ENCODE data around the gene PIK3R1.
"Not testable (repeated sequence)": the region's sequence is repeated elsewhere in the genome, so short reads cannot be mapped to it uniquely, and the experiment has no call there.

Gene PIK3R1

GRCh38 chr5:68193481-68194036, 22.0 kb upstream of the PIK3R1 start:
- no peaks in the 10 kb centered on the region for H3K9me3 ChIP-seq (ENCODE audit: control insufficient read depth, low read length)
- H3K27ac ChIP-seq (ENCODE audit: low read depth, low read length, severe bottlenecking), result peak overlapping the region; percentile 57
- no peaks in the 10 kb centered on the region for H3K36me3 ChIP-seq (ENCODE audit: control insufficient read depth, insufficient read depth, low read length)
- 0% methylated on average over 2 of the region's 3 CpGs; no CpG with 5 or more reads in 1 of the 2 experiments for WGBS, 2 experiments (ENCODE audit: insufficient coverage in 2 of 2)
- H3K4me1 ChIP-seq (ENCODE audit: control insufficient read depth, insufficient read depth, low read length, poor library complexity, severe bottlenecking), result peaks cover 12% of the 10 kb centered on the region
- no peak overlapping the region for H3K4me3 ChIP-seq (ENCODE audit: extremely low read depth, insufficient read depth, low read length, poor library complexity, severe bottlenecking)

DNA sequence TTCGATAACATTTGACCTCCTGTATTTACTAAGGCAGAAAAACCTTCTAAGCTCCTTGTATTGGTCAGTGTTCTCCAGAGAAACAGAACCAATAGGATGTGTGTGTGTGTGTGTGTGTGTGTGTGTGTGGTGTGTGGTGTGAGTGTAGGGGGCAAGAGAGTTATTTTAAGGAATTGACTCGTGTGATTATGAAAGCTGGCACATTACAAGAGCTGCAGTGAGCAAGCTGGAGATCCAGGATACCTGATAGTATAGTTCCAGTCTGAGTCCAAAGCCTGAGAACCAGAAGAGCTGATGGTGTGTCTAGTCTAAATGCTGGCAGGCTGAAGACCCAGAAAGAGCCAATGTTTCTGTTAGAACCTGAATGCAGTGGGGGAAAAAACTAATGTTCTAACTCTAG, 21.2 kb upstream of the PIK3R1 start:
- no peaks in the 10 kb centered on the region for H3K36me3 ChIP-seq (ENCODE audit: control insufficient read depth, insufficient read depth, low read length)

DNA sequence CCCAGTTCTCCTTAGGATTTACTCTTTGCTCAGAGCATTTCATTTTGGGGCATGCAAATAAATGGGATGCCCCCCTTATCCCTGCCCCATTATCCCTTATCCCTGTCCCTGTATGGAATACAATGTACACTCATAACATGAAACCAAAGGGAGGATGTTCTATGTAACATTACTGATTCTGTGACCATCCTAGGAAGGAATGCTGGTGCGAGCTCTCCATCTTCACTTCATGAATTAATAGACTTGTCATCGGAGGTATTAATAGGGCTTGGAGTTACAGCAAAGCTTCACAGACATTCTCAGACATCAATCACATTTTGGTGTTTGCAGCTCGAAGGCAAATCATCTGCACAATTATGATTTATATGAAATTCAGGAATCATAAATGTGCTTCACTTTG, 20.4 kb upstream of the PIK3R1 start:
- 100% methylated on average over 1 of the region's 3 CpGs; no CpG with 5 or more reads in 1 of the 2 experiments for WGBS, 2 experiments (ENCODE audit: insufficient coverage in 2 of 2)
- H3K9me3 ChIP-seq (ENCODE audit: control insufficient read depth, low read length), result no peaks in the 10 kb centered on the region
- H3K4me1 ChIP-seq (ENCODE audit: control insufficient read depth, insufficient read depth, low read length, poor library complexity, severe bottlenecking), result peaks cover 12% of the 10 kb centered on the region
- no peaks in the 10 kb centered on the region for H3K36me3 ChIP-seq (ENCODE audit: control insufficient read depth, insufficient read depth, low read length)
- no peak overlapping the region for H3K4me3 ChIP-seq (ENCODE audit: extremely low read depth, insufficient read depth, low read length, poor library complexity, severe bottlenecking)
- no peak overlapping the region for H3K27ac ChIP-seq (ENCODE audit: low read depth, low read length, severe bottlenecking)

More for the DNA sequence above, 21.2 kb upstream of the PIK3R1 start:
- Histone ChIP-seq H3K4me1 (ENCODE audit: control insufficient read depth, insufficient read depth, low read length, poor library complexity, severe bottlenecking) (peaks cover 12% of the 10 kb centered on the region), H3K9me3 (ENCODE audit: control insufficient read depth, low read length) (no peaks in the 10 kb centered on the region), H3K27ac (ENCODE audit: low read depth, low read length, severe bottlenecking) (no peak overlapping the region), H3K4me3 (ENCODE audit: extremely low read depth, insufficient read depth, low read length, poor library complexity, severe bottlenecking) (no peak overlapping the region)
- WGBS, 2 experiments (ENCODE audit: insufficient coverage in 2 of 2), result 25 to 29% methylated on average over 1 of the region's 2 CpGs

DNA sequence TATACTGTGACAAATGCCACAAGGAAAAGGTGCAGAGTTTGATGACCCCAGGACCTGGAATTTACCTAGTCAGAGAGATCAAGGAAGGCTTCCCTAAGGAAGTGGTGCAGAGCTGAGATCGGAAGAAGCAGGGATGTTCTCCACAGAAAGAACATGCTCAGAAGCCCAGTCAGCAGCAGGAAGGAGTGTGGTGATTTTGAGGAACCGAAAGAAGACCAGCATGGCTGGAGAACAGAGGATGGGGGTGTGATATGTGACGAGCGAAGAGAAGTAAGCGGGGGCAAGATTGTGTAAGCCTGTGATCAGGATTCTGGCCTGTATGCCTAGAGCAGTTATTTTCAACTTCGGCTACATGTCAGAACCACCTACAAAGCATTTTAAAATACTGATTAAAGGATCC, 18.7 kb upstream of the PIK3R1 start:
- no peaks in the 10 kb centered on the region for H3K36me3 ChIP-seq (ENCODE audit: control insufficient read depth, insufficient read depth, low read length)
- H3K9me3 ChIP-seq (ENCODE audit: control insufficient read depth, low read length), result no peaks in the 10 kb centered on the region
- WGBS, 2 experiments (ENCODE audit: insufficient coverage in 2 of 2), result 86 to 94% methylated on average over 1 to 5 of the region's 6 CpGs
- H3K4me1 ChIP-seq (ENCODE audit: control insufficient read depth, insufficient read depth, low read length, poor library complexity, severe bottlenecking), result peaks cover 12% of the 10 kb centered on the region
- H3K27ac ChIP-seq (ENCODE audit: low read depth, low read length, severe bottlenecking), result no peak overlapping the region
- H3K4me3 ChIP-seq (ENCODE audit: extremely low read depth, insufficient read depth, low read length, poor library complexity, severe bottlenecking), result no peak overlapping the region

- 90 to 94% methylated on average over 4 of the region's 4 CpGs for WGBS, 2 experiments (ENCODE audit: insufficient coverage in 2 of 2)
Observed at GRCh38 chr5:68200288-68200687, 15.3 kb upstream of the PIK3R1 start.

DNA sequence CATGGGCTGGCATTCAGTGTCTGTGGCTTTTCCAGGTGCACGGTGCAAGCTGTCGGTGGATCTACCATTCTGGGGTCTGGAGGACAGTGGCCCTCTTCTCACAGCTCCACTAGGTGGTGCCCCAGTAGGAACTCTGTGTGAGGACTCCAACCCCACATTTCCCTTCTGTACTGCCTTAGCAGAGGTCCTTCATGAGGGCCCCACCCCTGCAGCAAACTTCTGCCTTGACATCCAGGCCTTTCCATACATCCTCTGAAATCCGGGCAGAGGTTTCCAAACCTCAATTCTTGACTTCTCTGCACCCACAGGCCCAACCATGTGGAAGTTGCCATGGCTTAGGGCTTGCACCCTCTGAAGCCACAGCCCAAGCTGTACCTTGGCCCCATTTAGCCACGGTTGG, 4.9 kb upstream of the PIK3R1 start:
- H3K9me3 ChIP-seq (ENCODE audit: control insufficient read depth, low read length), result peaks cover 21% of the 10 kb centered on the region
- H3K4me1 ChIP-seq (ENCODE audit: control insufficient read depth, insufficient read depth, low read length, poor library complexity, severe bottlenecking); H3K27ac ChIP-seq (ENCODE audit: low read depth, low read length, severe bottlenecking); H3K36me3 ChIP-seq (ENCODE audit: control insufficient read depth, insufficient read depth, low read length); H3K4me3 ChIP-seq (ENCODE audit: extremely low read depth, insufficient read depth, low read length, poor library complexity, severe bottlenecking): not testable (repeated sequence)
- WGBS, 2 experiments (ENCODE audit: insufficient coverage in 2 of 2), result 87 to 100% methylated on average over 2 to 4 of the region's 4 CpGs

More at GRCh38 chr5:68200288-68200687, 15.3 kb upstream of the PIK3R1 start:
- Histone ChIP-seq H3K9me3 (ENCODE audit: control insufficient read depth, low read length) (no peaks in the 10 kb centered on the region), H3K36me3 (ENCODE audit: control insufficient read depth, insufficient read depth, low read length) (no peaks in the 10 kb centered on the region), H3K27ac (ENCODE audit: low read depth, low read length, severe bottlenecking) (no peak overlapping the region), H3K4me1 (ENCODE audit: control insufficient read depth, insufficient read depth, low read length, poor library complexity, severe bottlenecking) (no peaks in the 10 kb centered on the region), H3K4me3 (ENCODE audit: extremely low read depth, insufficient read depth, low read length, poor library complexity, severe bottlenecking) (no peak overlapping the region)

DNA sequence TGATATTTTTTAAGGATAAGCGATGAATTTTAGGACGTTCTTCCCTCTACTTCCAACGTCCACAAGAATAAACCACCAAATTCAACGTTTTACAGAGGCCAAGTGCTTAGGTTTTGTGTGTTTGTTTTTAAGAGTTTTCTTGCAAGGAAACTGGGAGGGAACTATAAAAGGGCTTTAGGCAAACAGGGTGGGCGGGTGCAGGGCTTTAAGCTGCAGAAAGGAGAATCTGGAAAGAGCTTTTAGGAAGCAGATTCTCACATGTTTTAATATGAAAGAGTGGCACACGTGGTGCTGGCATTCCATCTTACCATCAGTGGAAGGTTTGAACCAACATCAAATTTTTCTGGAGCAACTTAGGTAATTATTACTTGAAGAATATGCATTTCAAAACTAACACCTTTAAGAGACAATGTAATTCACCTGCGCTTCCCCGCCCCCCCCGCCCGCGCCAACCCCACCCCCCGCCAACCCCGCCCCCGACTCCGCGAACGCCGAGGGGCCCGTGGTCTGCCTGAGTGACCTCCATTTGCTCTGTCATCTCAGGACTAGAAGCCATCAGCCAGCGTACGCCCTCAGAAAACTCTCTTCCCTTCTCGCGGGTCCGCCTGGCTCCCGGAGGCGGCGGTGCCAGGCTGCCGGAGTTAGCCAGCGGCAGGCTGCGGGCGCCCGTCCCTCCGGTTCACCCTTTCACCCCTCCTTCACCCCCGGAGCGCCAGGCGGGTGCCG, 911 bp upstream of the PIK3R1 start:
- peak overlapping the region; percentile 94 for H3K27ac ChIP-seq (ENCODE audit: low read depth, low read length, severe bottlenecking)

DNA sequence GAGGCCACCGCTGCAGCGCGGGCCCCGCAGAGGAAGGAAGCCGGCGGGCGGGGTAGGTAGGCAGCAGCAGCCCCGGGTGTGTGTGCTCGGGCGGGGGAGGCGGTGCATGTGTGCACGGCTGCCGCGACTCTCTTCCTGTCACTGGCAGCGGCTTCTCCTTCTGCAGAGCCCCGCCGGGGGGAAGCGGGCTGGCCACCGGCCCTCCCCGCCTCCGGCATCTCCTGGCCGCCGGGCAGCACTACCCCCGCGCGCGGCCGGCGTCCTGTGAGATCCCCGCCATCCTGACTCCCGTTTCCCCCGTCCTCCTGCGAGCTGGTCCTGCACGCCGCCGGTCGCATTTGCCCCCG, 315 bp downstream of the PIK3R1 start:
- peak overlapping the region; percentile 94 for H3K27ac ChIP-seq (ENCODE audit: low read depth, low read length, severe bottlenecking)
- peaks cover 7% of the 10 kb centered on the region for H3K36me3 ChIP-seq (ENCODE audit: control insufficient read depth, insufficient read depth, low read length)
- WGBS, 2 experiments (ENCODE audit: insufficient coverage in 2 of 2), result 0 to 1% methylated on average over 19 to 32 of the region's 38 CpGs
- H3K9me3 ChIP-seq (ENCODE audit: control insufficient read depth, low read length), result peaks cover 13% of the 10 kb centered on the region
- H3K4me3 ChIP-seq (ENCODE audit: extremely low read depth, insufficient read depth, low read length, poor library complexity, severe bottlenecking), result peak overlapping the region; percentile 84
- H3K4me1 ChIP-seq (ENCODE audit: control insufficient read depth, insufficient read depth, low read length, poor library complexity, severe bottlenecking), result peaks cover 5% of the 10 kb centered on the region

More for the DNA sequence above, 911 bp upstream of the PIK3R1 start:
- H3K36me3 ChIP-seq (ENCODE audit: control insufficient read depth, insufficient read depth, low read length), result no peaks in the 10 kb centered on the region
- WGBS, 2 experiments (ENCODE audit: insufficient coverage in 2 of 2), result 2% methylated on average over 12 to 18 of the region's 37 CpGs
- H3K4me1 ChIP-seq (ENCODE audit: control insufficient read depth, insufficient read depth, low read length, poor library complexity, severe bottlenecking), result peaks cover 5% of the 10 kb centered on the region
- H3K9me3 ChIP-seq (ENCODE audit: control insufficient read depth, low read length), result peaks cover 19% of the 10 kb centered on the region
- H3K4me3 ChIP-seq (ENCODE audit: extremely low read depth, insufficient read depth, low read length, poor library complexity, severe bottlenecking), result peak overlapping the region; percentile 84

DNA sequence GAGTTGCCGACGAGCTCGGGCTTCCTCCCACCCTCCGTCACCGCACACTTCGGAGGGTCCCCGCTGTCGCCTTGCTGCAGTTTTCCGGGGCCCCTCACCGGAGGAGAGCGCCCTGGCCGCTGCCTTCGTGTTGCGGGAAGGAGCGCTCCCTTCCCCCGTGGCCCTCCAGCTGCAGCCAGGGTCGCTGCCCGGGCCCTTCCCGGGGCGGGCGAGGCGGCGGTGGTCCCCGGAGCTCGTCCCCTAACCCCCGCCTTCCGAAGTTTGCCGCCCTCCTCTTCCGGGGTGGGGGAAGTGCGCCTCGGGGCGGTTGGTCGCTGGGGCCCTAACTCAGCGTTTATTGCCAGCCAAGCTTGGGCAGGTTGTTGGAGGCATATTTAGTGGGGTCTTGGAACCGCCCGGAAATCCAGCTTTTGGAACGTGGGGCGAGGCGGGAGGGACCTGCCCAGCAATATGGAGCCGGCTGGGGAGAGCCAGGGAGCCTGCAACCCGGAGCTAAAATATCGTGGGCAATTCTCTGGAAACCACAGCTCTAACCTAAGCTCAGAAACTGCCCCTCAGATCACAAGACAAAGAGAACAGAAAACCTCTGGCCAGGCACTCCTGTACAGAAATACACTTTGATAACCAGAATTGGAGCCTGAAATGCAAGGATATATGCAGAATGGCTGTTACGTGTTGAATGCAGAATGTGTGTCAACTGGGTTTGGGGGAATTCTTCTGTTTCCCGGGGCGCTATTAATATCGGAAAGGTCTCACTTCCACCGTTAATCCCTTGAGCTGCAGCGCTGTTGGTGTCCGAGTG, 890 bp downstream of the PIK3R1 start:
- Histone ChIP-seq H3K4me3 (ENCODE audit: extremely low read depth, insufficient read depth, low read length, poor library complexity, severe bottlenecking) (peak overlapping the region; percentile 84), H3K9me3 (ENCODE audit: control insufficient read depth, low read length) (peaks cover 7% of the 10 kb centered on the region), H3K27ac (ENCODE audit: low read depth, low read length, severe bottlenecking) (peak overlapping the region; percentile 94), H3K4me1 (ENCODE audit: control insufficient read depth, insufficient read depth, low read length, poor library complexity, severe bottlenecking) (peaks cover 5% of the 10 kb centered on the region), H3K36me3 (ENCODE audit: control insufficient read depth, insufficient read depth, low read length) (peaks cover 8% of the 10 kb centered on the region)
- 0 to 1% methylated on average over 37 to 46 of the region's 49 CpGs for WGBS, 2 experiments (ENCODE audit: insufficient coverage in 2 of 2)

GRCh38 chr5:68217047-68217355, 1.4 kb downstream of the PIK3R1 start:
- peaks cover 8% of the 10 kb centered on the region for H3K36me3 ChIP-seq (ENCODE audit: control insufficient read depth, insufficient read depth, low read length)
- 0% methylated on average over 1 of the region's 3 CpGs for WGBS, 2 experiments (ENCODE audit: insufficient coverage in 2 of 2)

More at GRCh38 chr5:68217047-68217355, 1.4 kb downstream of the PIK3R1 start:
- Histone ChIP-seq H3K27ac (ENCODE audit: low read depth, low read length, severe bottlenecking) (peak overlapping the region; percentile 94), H3K4me1 (ENCODE audit: control insufficient read depth, insufficient read depth, low read length, poor library complexity, severe bottlenecking) (peaks cover 5% of the 10 kb centered on the region), H3K4me3 (ENCODE audit: extremely low read depth, insufficient read depth, low read length, poor library complexity, severe bottlenecking) (peak overlapping the region; percentile 84), H3K9me3 (ENCODE audit: control insufficient read depth, low read length) (peaks cover 5% of the 10 kb centered on the region)

Measured in mesodermal cell (in vitro differentiated cells).